AG09319 (cell line): Measurements from ENCODE around the gene IL3.

Experiments used
- DNase-seq: peaks from one replicate; pipeline ENCODE4 v3.0.0-alpha.2; 2010; ENCODE audit warnings: low read depth; ENCODE audit errors: extremely low read depth
- TF ChIP-seq, protein P1 (sequence below): IDR thresholded peaks from 2 replicates; pipeline ENCODE4 v1.5.1; 2011; ENCODE audit warnings: low read depth, mild to moderate bottlenecking, inconsistent platforms, low read length, moderate library complexity

Gene IL3

DNA sequence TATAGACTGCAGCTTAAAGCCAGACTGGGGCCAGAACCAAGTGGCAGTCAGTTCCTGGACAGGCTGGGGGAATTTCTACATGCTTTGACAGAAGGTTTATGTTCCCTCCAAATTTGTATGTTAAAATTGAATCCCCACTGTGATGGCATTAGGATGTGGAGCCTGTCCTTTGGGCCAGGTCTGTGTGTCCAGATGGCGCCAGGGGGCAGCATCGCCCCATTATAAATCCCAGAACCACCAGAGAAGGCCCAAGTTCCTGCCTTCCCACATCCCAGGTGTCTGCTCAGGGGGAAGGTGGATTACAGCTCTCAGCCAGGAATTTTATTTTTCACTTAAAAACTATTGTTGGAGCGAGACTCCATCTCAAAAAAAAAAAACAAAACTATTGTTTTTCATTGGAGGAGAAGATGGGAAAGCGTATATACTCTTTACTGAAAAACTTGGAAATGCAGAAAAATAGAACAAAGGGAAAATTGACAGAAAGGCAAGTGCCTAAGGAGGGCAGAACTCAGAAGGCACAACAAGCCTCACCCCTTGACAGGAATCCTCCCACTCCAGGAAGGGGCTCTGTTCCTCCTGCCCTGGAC, 5.0 kb downstream of the IL3 start:
- DNase-seq: peak; percentile 23
- TF ChIP-seq, protein P1, sequence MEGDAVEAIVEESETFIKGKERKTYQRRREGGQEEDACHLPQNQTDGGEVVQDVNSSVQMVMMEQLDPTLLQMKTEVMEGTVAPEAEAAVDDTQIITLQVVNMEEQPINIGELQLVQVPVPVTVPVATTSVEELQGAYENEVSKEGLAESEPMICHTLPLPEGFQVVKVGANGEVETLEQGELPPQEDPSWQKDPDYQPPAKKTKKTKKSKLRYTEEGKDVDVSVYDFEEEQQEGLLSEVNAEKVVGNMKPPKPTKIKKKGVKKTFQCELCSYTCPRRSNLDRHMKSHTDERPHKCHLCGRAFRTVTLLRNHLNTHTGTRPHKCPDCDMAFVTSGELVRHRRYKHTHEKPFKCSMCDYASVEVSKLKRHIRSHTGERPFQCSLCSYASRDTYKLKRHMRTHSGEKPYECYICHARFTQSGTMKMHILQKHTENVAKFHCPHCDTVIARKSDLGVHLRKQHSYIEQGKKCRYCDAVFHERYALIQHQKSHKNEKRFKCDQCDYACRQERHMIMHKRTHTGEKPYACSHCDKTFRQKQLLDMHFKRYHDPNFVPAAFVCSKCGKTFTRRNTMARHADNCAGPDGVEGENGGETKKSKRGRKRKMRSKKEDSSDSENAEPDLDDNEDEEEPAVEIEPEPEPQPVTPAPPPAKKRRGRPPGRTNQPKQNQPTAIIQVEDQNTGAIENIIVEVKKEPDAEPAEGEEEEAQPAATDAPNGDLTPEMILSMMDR: peak; percentile 68

DNA sequence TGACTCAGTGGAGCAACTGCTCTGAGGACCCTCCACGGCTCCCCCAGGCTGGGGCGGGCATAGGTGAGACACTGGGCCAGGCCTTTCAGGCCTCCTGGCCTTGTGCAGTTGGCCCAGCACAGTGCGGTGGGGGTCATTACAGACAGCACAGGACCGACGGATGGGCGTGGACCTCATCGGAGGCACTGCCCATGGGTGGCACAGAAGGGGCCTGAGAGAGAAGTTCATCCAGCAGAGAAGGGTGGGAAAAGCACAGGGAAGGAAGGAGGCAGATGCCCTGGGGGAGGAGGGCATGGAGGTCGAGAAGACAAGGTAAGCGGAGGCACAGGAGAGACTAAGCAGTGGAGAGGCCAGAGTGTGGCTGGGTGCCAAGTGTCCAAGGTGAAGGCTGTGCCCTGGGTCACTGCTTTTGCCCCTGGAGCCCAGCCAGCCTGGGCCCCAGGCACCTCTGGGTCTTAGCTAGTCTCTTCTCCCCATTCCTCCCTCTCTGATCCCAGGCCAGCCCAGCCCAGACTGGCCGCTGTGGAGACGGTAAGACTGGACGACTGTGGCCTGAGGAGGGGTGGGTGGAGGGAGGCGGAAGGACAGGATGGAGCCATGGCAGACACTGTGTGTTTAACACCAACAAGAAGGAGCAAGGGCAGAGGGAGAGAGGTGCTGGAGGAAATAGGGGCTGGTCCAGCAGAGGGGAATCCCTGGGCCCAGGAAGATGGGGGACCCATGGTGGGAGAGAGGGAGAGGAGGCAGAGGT, 5.7 kb downstream of the IL3 start:
- DNase-seq: no peak
- TF ChIP-seq, protein P1: no peak

DNA sequence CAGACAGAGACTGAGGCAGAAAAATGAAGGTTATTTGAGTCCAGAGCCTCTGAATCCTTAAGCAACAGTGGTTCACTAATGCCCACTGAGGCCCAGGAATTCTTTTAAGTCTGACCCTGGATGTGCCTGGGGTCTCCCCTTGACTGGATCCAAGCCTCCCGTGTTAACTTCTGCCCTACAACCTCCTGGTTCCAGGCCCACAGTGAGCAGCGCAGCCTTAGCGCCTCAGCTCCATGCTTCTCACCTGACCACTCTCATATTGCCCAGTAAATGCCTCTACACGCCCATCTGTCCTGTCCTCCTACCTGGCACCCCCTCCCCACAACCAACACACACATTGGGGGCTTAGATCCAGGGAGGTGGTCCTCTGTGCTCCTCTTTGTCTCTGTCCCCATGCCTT, 6.4 kb downstream of the IL3 start:
- TF ChIP-seq, protein P1: no peak
- no peak for DNase-seq

DNA sequence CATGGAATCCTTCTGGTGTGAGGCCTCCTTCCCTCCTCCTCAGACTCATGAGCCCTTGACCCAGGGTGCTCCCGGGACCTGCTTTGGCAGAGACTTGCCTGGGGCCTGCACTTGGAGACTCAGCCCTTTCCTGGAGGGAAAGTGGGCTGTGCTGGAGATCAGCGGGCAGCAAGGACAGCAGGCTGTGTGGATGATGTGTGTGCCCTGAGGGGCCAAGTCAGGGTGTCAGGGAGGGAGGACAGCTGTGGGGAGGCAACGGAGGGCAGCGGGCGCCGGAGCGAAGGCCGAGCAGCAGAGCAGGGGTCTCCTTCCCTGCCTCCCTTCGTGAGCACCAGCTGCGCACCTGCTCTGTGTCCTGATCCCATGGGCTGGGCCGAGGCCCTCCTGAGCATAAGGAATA, 7.0 kb downstream of the IL3 start:
- TF ChIP-seq, protein P1: no peak
- no peak for DNase-seq

DNA sequence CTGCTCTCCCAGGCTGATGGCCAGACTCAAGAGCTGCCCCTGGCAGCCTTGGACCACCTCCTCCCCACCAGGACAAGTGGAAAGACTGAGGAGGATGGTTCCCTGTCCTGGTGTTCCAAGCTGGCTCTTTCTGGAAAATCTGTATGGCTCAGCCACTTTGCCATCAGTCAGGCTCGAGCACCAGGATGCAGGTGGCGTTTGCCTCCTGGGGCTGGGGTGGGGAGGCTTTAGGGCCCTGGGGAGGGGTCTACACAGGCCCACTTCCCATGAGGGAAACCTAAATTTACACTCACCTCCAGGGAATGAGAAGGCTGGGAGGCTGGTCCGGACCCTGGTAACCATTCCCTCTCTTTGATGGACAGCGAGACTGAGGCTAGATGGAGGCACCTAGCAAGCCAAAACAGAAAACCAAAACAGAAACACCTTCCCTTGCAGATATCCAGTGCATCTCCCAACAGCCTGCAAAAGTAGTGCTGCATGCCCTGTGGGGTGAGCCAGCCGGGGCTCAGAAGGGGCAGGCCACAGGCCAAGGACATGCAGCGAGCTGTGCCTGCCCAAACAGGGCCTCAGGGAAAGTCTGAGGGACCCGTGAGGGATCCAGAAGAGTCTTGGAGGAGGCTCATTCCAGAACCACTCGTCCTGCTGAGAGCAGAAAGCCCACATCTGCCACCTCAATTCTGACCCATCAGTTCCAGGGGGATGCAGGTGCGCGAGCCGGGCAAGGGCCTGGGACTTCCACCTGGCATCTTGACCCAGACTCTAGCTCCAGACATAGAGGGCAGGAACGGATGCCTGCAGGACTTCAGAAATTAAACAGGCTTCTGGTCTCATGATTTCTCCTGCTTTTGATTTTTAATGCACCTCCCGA, 7.7 kb downstream of the IL3 start:
- DNase-seq: no peak
- TF ChIP-seq, protein P1: no peak

DNA sequence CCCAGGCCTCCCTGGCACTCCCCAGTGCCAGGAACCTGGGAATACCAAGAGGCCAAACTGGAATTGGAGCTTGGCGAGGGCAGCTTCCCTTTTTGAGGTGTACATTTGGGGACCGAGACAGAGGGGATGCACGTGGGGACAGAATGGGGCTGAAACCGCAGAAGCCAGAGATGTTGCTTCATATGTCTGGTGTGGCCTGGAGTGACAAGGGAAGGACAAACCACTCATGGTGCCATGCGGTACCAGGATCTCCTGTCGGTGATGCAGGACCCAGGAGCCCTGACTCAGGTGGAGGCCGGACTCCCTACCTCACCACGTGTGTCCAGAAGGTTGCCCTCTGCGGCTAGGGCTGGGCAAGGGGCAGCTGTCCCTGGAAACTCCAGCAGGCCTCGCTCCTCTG, 9.1 kb downstream of the IL3 start:
- no peak for DNase-seq
- TF ChIP-seq, protein P1: no peak

DNA sequence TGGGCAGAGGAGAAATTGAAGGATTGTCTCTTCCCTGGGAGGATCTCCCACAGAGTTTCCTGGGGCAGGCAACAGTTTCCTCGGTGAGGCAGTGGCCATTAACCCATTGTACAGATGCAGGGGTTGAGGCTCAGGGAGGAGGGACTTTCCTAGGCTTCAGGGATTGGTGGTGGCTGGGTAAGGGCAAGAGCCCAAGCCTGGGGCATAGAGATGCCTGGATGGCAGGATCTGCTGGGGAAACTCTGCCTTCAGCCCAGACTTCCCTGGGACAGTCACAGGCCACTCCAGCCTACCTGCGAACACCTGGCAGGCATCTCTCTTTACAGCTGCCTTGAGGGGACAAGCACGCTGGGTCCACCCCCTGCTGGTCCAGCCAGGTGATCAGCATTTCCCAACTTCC, 9.5 kb downstream of the IL3 start:
- DNase-seq: no peak

More for the DNA sequence above, 9.5 kb downstream of the IL3 start:
- TF ChIP-seq, protein P1: no peak
